ENCODE data around the gene NEK11.

DNA sequence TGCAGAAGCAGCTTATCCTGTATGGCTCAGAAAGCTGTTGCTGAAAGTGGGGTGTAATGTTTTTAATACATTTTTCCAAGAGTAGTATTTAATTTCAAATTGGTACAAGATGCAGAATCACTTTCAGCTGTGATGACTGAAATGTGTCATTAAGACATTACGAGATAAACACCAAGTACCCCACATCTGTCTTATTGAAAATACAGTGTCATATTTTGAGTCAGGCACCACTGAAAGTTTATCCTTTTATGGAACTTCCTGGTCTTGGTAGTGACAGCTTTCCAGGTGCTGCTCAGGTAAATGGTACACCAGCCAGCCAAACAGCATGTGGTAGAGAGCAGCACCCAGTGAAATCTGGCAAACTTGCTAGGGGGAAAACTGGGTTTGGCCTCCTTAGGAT, 17.0 kb upstream of the NEK11 start:
- no peak for TF ChIP-seq POLR2A (IDR thresholded peaks at IDR 0.05)
- no peak for TF ChIP-seq CTCF (IDR thresholded peaks at IDR 0.05)
- TF ChIP-seq POLR2AphosphoS5 (IDR thresholded peaks at IDR 0.05), result no peak

Measured in prostate gland (tissue), 2 donors.